ENCODE data around the gene ATXN2.

DNA sequence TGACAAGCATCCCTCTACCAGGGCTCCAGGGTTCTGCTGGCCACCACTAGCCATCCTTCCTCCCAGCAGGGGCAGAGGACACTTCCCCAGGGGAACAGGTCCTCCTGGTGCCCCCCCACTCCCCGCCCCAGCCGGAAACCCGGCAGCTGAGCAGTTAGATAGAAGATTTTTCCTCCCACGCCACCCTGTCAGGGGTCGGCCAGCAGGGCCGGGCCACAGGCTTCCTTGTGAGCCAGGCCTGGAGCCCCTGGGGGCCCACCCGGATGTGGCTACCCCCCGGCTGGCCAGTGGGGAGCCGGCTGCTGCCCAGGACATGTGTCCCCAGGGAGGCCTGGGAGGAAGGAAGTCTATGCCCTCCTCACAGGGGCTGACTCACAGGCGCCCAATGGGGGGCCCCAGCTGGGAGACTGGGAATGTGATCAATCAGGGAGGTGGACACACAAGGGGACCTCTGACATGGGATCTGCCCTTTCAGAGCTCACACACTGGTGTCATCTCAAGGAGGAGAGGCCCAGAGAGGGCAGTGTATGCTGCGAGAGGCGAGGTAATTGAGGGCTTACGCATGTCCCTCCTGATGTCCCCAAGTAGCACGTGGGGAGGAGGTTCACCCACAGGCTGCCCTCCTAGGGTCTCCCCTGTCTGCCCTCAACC lies 189.2 kb downstream of the ATXN2 start:
- TF ChIP-seq CTCF (IDR thresholded peaks at IDR 0.05; ENCODE audit: low read depth, low read length, missing input control), result no peak
- no peak for TF ChIP-seq JUND (IDR thresholded peaks at IDR 0.05)
- TF ChIP-seq YY1 (IDR thresholded peaks at IDR 0.05), result no peak
- no peak for TF ChIP-seq TAF1 (conservative IDR thresholded peaks at IDR 0.05)
- no peak for TF ChIP-seq ATF3 (IDR thresholded peaks at IDR 0.05)
- TF ChIP-seq EGR1 (IDR thresholded peaks at IDR 0.05; ENCODE audit: low read depth in 2 of 2), result no peak

Data from liver (tissue), 3 donors.